GM18505 (cell line): ENCODE measurements around the gene MDFIC2.
"Not testable (repeated sequence)": the region's sequence is repeated elsewhere in the genome, so short reads cannot be mapped to it uniquely, and the experiment has no call there.

Experiments used
- ATAC-seq: cut with Tn5 transposase; IDR thresholded peaks from one replicate; pipeline ENCODE4 v1.9.1; 2021; ENCODE audit not compliant: unreplicated experiment
- POLR2A ChIP-seq: IDR thresholded peaks from 4 replicates; pipeline ENCODE4 v1.6.1; 2011; ENCODE audit warnings: borderline replicate concordance; ENCODE audit not compliant: insufficient read depth, insufficient read length; ENCODE audit errors: extremely low read depth

MDFIC2 gene

GRCh38 chr3:70244422-70244821 lies 68.0 kb downstream of the MDFIC2 start:
- TF ChIP-seq POLR2A: no peak
- ATAC-seq: no peak

GRCh38 chr3:70242297-70242882 lies 70.0 kb downstream of the MDFIC2 start:
- TF ChIP-seq POLR2A: no peak
- ATAC-seq: no peak

- no peak for ATAC-seq
- no peak for TF ChIP-seq POLR2A
Measured at GRCh38 chr3:70233812-70234211, 78.6 kb downstream of the MDFIC2 start.

GRCh38 chr3:70233112-70233511 lies 79.3 kb downstream of the MDFIC2 start:
- no peak for ATAC-seq
- TF ChIP-seq POLR2A: no peak

GRCh38 chr3:70231266-70231701 lies 81.2 kb downstream of the MDFIC2 start:
- no peak for ATAC-seq
- TF ChIP-seq POLR2A: no peak

GRCh38 chr3:70227437-70227836 lies 85.0 kb downstream of the MDFIC2 start:
- no peak for ATAC-seq
- TF ChIP-seq POLR2A: no peak

GRCh38 chr3:70225146-70225545 lies 87.3 kb downstream of the MDFIC2 start:
- ATAC-seq: no peak
- no peak for TF ChIP-seq POLR2A

GRCh38 chr3:70224337-70224736 lies 88.1 kb downstream of the MDFIC2 start:
- no peak for ATAC-seq

GRCh38 chr3:70218471-70218870 lies 94.0 kb downstream of the MDFIC2 start:
- no peak for ATAC-seq
- TF ChIP-seq POLR2A: no peak

More at GRCh38 chr3:70224337-70224736, 88.1 kb downstream of the MDFIC2 start:
- no peak for TF ChIP-seq POLR2A

GRCh38 chr3:70211274-70211673 lies 101.2 kb downstream of the MDFIC2 start:
- ATAC-seq: not testable (repeated sequence)

- TF ChIP-seq POLR2A: no peak
- no peak for ATAC-seq
Measured at GRCh38 chr3:70201975-70202374, 110.5 kb downstream of the MDFIC2 start.

- TF ChIP-seq POLR2A: no peak
- ATAC-seq: no peak
Measured at GRCh38 chr3:70189884-70190473, 122.5 kb downstream of the MDFIC2 start.

GRCh38 chr3:70186221-70186620 lies 126.2 kb downstream of the MDFIC2 start:
- ATAC-seq: no peak
- TF ChIP-seq POLR2A: no peak

GRCh38 chr3:70185661-70186060 lies 126.8 kb downstream of the MDFIC2 start:
- ATAC-seq: no peak
- no peak for TF ChIP-seq POLR2A
